Esophagus mucosa (tissue), 1 donor: Measurements from ENCODE around the gene ATP9B. TPM values are rescaled to one million over a fixed set of nuclear protein-coding genes. Genes with fewer than 3 reads are reported as not detected.
A peak's percentile ranks its signal among the peaks of the same experiment; 100 is the strongest.

Source experiments
- ATAC-seq: fragments of 200-7000 bp; cut with Tn5 transposase; one replicate; pipeline ENCODE4 v1.9.1; 2020
- total RNA-seq: library from RNA; stranded (reverse); gene quantifications from one replicate; pipeline ENCODE4 v1.2.4, GENCODE V29; 2023
- donor health status: DM: yes; HTN: yes; CAD: no.

ATP9B gene
- total RNA-seq: 19.6 TPM

GRCh38 chr18:79068937-79069716 is at the start of gene ATP9B:
Gene ATP9B, plus strand, starts transcription at chr18:79069394. Its CDS starts 17 bp downstream, at chr18:79069411.
- peak; percentile 98 for ATAC-seq

DNA sequence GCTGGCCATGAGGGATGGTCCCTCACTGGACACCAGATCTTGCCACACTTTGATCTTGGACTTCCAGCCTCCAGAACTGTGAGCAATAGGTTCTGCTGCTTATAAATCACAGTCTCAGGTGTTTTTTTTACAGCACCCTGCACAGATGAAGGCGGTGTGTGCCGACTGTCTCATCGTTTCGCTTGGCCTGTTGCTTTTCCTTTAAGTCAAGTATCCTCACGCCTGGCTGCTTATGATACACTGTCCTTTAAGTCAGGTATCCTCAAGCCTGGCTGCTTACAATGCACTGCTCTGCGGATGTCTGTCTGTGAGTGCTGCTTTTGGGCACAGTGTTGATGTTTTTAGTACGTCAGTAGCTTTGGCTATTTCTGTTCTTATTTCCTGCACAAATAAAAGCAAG is 49.3 kb upstream of the ATP9B start:
- ATAC-seq: no peak

- no peak for ATAC-seq
Measured at GRCh38 chr18:79022603-79023002, 46.6 kb upstream of the ATP9B start.

DNA sequence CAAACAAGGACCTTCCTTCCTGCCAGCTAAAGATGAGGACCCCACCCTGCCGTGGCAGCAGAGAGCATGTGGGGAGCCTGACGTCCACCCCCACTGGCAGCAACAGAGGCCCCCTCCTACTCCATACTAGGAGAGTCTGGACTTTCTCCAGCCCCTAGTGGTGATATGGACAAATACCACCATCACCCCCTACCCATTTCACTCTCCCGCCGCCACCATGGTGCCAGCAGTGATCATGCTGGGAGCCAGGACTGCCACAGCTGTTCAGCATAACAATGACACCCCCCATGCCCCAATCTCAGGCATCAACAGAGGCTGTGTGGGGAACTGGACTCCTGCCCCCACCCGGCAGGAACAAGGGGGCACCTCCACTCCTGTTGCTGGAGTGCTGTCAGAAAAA is 42.7 kb upstream of the ATP9B start:
- no peak for ATAC-seq

- ATAC-seq: no peak
Measured at GRCh38 chr18:79030680-79031079, 38.5 kb upstream of the ATP9B start.

DNA sequence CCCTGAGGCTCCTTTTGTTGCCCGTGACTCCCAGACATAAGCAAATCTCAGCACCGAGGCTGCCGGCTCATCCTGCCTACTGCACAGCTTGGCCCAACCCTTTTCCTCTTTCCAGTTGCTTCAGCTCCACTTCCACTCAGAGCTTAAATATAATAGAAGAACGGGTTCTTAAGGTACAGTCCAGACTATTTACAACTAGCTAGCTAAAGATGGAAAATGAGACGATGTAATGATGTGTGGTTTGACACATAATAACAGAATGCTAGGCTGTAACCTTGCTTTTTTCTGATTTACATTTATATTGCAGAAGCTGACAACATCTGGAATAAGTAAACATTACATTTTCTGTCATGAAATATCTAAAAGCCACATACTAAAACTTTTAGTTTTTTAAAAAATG is 26.9 kb upstream of the ATP9B start:
- no peak for ATAC-seq

GRCh38 chr18:79043288-79043687 is 25.9 kb upstream of the ATP9B start:
- no peak for ATAC-seq

DNA sequence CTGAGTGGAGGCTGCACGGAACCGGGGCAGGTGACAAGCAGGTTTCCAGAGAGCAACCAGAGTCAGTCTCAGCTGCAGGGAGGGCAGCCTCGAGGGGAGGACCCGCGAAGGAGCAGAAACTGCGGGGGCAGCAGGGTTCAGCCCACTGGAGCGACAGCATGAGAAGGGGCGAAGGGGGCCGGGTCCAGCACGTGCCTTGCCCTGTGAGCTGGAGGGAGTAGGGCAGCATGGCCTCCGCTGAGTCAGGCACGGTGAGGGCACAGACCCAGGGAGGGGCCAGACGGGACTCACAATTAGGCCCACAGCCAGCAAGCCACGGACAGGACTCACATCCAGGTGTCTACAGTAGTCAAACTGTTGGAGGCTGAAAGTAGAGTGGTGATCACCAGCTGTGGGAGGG is 22.7 kb upstream of the ATP9B start:
- ATAC-seq: no peak

DNA sequence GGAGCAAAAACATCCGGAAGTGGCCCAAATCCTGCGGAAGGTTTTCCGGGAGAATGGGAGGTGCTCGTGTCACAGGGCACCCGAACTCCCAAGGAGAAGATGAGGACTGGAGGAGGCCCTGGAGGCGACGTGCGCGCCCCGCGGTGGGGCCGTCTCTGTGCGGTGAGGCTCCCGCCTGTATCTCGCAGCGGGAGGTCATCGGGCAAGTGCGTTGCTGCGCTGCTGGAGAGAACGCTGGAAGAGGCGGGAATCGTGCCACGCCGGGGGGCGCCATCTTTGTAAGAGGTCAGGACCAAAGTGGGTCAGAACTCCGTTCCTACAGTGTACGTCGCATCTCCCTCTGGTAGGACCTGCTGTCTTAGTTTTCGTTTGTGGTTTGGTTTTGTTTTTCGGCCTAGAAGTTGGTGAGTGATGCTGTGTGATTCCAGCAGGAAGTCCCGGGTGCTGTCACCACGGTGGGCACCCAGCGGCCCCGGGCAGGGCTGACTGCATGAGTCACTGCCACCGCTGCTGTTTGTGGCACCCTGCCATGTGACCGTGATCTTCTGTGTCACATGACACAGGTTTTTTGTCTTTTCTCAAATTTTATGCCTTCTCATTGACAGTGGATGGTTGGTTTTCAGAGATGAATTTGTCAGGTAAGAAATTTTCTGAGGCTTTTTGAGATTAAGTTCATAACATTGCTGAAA is 21.5 kb upstream of the ATP9B start:
- no peak for ATAC-seq

GRCh38 chr18:79048245-79048632 is 21.0 kb upstream of the ATP9B start:
- ATAC-seq: no peak

GRCh38 chr18:79049506-79049905 is 19.7 kb upstream of the ATP9B start:
- no peak for ATAC-seq

GRCh38 chr18:79050005-79050404 is 19.2 kb upstream of the ATP9B start:
- ATAC-seq: no peak

DNA sequence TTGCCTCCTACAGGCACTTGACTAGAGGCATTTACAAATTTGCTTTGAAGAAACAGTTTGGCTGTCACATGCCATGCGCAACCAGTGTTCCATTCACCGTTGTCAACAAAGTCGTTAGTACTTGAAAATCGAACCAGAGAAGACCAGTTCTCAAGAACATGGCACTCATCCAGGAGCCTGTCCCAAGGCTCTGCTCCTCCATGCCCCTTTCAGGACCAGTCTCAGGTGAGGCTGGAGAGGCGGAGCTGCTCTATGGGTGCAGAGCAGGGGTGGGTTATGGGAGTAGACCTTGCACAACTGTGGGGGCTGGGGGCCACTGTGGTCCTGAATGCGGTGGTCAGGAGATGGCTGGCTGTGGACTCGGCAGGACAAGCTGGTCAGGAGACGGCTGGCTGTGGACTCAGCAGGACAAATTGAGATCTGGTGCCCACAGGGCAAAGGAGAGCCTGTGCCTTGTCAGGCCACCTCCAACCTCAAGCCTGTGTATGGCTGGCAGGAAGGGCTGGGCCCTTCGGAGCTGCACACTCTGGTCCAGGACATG is 12.3 kb upstream of the ATP9B start:
- ATAC-seq: no peak

- ATAC-seq: no peak
Measured at GRCh38 chr18:79058007-79058406, 11.2 kb upstream of the ATP9B start.

DNA sequence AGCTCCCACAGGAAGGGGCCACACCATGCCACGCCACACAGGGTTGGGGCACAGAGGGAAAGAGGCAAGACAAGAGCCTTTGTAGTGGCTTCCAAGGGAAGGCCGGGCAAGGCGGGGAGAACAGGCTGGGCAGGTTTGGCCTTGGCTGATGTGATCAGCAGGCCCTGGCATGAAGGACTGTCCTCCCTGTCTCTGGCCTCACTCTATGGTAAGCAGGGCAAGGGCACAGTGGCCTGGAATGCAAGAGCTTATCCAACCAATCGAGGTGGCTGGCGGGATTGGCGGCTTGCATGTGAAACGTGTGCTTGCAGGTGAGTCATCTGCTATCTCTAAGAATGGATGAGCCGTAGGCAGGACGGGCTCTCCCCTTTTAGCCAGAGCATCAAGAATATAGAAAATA is 6.4 kb upstream of the ATP9B start:
- peak; percentile 100 for ATAC-seq

DNA sequence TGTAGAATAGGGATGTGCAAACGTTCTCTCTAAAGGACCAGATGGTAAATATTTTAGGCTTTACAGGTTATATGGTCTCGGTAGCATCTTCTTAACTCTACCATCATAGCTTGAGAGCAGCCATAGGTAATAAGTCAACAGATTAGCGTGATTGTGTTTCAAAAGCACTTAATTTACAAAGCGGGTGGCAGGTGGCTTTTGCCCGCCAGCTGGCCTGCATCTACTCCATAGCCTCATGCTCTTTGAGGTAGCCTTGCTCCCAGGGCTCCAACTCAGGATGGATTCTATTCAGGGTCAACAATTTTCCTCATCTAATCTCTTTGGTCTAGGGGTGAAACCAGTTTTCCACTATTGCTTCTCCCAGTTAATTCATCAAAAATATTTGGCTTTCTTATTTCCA is 5.0 kb upstream of the ATP9B start:
- ATAC-seq: no peak

DNA sequence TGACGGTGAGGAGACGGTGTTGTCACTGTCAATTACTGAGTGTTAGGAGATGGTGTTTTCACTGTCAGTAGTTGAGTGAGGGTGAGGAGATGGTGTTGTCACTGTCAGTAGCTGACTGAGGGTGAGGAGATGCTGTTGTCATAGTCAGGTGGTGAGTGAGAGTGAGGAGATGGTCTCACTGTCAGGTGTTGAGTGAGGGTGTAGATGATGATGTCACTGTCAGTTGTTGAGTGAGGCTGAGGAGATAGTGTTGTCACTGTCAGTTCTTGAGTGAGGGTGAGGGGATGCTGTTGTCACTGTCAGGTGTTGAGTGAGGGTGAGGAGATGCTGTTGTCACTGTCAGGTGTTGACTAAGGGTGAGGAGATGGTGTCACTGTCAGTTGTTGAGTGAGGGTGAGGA is 3.4 kb upstream of the ATP9B start:
- no peak for ATAC-seq

DNA sequence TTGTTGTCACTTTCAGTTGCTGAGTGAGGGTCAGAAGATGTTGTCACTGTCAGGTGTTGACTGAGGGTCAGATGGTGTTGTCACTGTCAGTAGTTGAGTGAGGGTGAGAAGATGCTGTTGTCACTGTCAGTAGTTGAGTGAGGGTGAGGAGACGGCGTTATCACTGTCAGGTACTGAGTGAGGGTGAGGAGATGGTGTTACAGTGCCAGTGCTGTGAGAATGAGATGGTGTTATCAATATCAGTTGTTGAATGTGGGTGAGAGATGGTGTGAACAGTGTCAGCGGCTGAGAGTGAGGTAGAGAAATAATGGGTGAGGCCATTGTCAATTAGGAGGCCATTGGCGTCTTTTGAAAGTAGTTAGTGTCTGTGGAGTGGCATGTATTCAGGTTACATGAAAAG is 1.6 kb upstream of the ATP9B start:
- no peak for ATAC-seq

GRCh38 chr18:79068341-79068936 is 755 bp upstream of the ATP9B start:
- ATAC-seq: no peak

DNA sequence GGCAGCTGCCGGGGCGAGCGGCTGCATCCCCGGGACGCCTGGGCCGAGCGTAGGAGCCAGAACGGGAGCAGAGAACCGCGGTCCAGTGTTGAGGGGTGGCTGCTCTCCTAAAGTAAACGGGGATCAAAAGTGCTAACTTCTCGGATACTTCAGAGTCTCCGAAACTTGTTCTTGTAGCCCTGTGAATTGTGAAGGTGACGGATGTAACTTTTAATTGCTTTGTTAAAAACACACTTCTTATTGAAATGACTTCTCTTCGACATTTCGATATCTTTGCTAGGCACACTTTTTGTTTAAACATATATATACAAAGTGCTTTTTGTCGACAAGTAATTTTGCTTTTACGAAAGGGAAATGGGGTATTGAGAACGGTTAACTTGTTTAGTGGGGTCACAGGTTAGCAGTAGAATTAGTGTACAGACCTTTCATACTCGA is 540 bp downstream of the ATP9B start:
- ATAC-seq: peak; percentile 40

GRCh38 chr18:79070486-79070885 is 1.3 kb downstream of the ATP9B start:
- no peak for ATAC-seq

DNA sequence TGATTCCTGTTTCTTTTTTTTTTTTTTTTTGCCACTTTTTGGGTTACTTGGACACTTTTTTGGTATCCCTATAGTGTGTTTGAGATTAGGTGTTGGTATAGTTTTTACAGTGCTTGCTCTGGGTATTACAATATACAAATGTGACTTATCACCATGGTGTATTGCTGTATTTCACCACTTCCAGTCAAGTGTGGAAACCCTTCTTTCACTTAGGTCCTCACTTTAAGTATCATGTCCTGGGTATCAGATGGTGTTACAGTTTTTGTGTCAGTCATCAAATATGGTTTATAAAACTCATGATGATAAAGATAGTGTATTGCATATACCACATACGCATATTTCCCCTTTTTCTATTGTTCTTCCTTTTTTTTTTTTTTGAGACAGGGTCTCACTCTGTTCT is 1.8 kb downstream of the ATP9B start:
- ATAC-seq: no peak

GRCh38 chr18:79071503-79072210 is 2.5 kb downstream of the ATP9B start:
- ATAC-seq: no peak
